T47D (cell line): ENCODE data around the gene STARD3.

ENCODE experiments used
- DNase-seq, 2 experiments: peaks; one replicate each; pipeline versions ENCODE4 v3.0.0 to v3.0.0-alpha.2; 2011 to 2012; ENCODE audit warnings: low read depth in 1 of 2, low spot score in 1 of 2
- JUND ChIP-seq: IDR thresholded peaks from 2 replicates; pipeline ENCODE4 v1.6.1; 2012; ENCODE audit warnings: low read depth
- in situ Hi-C: cut with HindIII; loops from 2 replicates; pipeline ENCODE4 v1.10.0; 2016; ENCODE audit warnings: low sequenced_read_pairs, low pct_unique_long_range_greater_than_20kb

Gene STARD3

GRCh38 chr17:39639566-39640458 lies 2.9 kb downstream of the STARD3 start:
- TF ChIP-seq JUND, result no peak
- in situ Hi-C loops, result no loop called here
- no peak for DNase-seq

GRCh38 chr17:39640591-39641031 lies 3.7 kb downstream of the STARD3 start:
- DNase-seq, result no peak
- no peak for TF ChIP-seq JUND
- in situ Hi-C loops, result no loop called here

- in situ Hi-C loops, result no loop called here
- no peak for TF ChIP-seq JUND
- no peak for DNase-seq
Observed at GRCh38 chr17:39641097-39641496, 4.2 kb downstream of the STARD3 start.

- in situ Hi-C loops, result no loop called here
- TF ChIP-seq JUND, result no peak
- no peak for DNase-seq
Observed at GRCh38 chr17:39641883-39642282, 4.9 kb downstream of the STARD3 start.

GRCh38 chr17:39642291-39643074 lies 5.5 kb downstream of the STARD3 start:
- in situ Hi-C loops, result no loop called here
- no peak for TF ChIP-seq JUND
- no peak for DNase-seq

- no peak for TF ChIP-seq JUND
- in situ Hi-C loops, result no loop called here
Observed at GRCh38 chr17:39643271-39643670, 6.3 kb downstream of the STARD3 start.

GRCh38 chr17:39647256-39647655 lies 10.3 kb downstream of the STARD3 start:
- DNase-seq, result no peak
- no peak for TF ChIP-seq JUND
- in situ Hi-C loops, result no loop called here

More at GRCh38 chr17:39643271-39643670, 6.3 kb downstream of the STARD3 start:
- no peak for DNase-seq

- no peak for DNase-seq
- no peak for TF ChIP-seq JUND
- in situ Hi-C loops, result no loop called here
Observed at GRCh38 chr17:39648616-39649366, 11.8 kb downstream of the STARD3 start.

- in situ Hi-C loops, result no loop called here
- TF ChIP-seq JUND, result no peak
- no peak for DNase-seq
Observed at GRCh38 chr17:39650121-39650579, 13.2 kb downstream of the STARD3 start.

- DNase-seq, result no peak
- in situ Hi-C loops, result no loop called here
- no peak for TF ChIP-seq JUND
Observed at GRCh38 chr17:39651923-39652586, 15.1 kb downstream of the STARD3 start.

- DNase-seq, result no peak
- in situ Hi-C loops, result no loop called here
- TF ChIP-seq JUND, result no peak
Observed at GRCh38 chr17:39652587-39653315, 15.8 kb downstream of the STARD3 start.

GRCh38 chr17:39653316-39653661 lies 16.3 kb downstream of the STARD3 start:
- TF ChIP-seq JUND, result no peak
- DNase-seq, result no peak

More at GRCh38 chr17:39653316-39653661, 16.3 kb downstream of the STARD3 start:
- in situ Hi-C loops, result no loop called here
